ENCODE results near the gene ZDHHC19.
"Not testable (repeated sequence)": the region's sequence is repeated elsewhere in the genome, so short reads cannot be mapped to it uniquely, and the experiment has no call there.

ZDHHC19 gene

DNA sequence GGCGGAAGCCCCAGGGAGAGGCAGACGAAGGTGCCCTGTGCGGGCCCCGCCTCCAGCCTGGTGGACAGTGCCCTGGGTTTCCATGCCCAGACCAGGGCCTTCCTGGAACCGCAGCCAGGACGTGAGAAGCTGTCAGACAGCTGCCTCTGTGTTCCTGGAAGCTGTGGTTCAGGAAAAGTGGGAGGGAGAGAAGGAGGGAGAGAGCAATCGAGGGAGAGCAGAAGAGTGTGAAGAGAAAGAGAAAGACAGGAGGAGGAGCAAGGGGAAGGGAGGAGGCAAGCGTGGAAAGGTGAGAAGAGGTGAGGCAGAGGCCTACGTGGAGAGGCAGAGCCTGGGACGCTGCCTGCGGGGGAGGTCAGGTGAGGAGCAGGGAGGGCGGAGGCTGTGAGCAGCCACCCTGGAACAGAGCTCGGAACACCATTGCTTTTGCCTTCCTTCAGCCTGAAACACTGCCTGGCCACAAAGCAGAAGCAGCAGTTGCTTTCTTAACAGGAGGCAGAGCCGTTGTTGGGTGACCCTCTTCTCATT, 18.6 kb downstream of the ZDHHC19 start:
- H3K27ac ChIP-seq, result no peak overlapping the region

DNA sequence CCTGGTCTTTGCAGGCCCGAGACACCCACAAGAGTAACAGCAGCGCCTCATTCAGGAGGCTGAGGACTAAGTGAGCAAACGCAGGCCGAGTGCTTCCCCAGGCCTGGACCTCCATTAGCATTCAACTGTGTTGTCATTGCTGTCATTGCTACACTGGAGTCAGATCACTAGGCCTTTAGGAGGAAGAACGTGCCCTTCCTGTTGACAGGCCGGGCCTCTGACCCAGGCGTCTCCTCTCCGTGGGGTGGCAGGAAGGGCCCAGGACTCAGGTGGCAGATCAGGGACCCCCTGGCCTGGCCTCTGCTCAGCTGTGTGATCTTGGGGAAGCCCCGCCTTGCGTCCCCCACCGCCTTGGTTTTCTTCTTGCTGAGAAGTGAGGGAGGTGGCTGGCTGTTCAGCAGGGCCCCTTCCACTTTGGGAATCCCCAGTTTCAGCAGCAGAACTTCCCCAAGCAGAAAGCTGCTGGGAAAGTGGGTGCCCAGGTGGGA, 19.1 kb downstream of the ZDHHC19 start:
- TF ChIP-seq ZFX (IDR thresholded peaks at IDR 0.05; ENCODE audit: borderline replicate concordance), result no peak
- TF ChIP-seq, protein P1, sequence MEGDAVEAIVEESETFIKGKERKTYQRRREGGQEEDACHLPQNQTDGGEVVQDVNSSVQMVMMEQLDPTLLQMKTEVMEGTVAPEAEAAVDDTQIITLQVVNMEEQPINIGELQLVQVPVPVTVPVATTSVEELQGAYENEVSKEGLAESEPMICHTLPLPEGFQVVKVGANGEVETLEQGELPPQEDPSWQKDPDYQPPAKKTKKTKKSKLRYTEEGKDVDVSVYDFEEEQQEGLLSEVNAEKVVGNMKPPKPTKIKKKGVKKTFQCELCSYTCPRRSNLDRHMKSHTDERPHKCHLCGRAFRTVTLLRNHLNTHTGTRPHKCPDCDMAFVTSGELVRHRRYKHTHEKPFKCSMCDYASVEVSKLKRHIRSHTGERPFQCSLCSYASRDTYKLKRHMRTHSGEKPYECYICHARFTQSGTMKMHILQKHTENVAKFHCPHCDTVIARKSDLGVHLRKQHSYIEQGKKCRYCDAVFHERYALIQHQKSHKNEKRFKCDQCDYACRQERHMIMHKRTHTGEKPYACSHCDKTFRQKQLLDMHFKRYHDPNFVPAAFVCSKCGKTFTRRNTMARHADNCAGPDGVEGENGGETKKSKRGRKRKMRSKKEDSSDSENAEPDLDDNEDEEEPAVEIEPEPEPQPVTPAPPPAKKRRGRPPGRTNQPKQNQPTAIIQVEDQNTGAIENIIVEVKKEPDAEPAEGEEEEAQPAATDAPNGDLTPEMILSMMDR (IDR thresholded peaks at IDR 0.05), result no peak
- no peak overlapping the region for H3K27ac ChIP-seq

More for the DNA sequence above, 18.6 kb downstream of the ZDHHC19 start:
- TF ChIP-seq ZFX (IDR thresholded peaks at IDR 0.05; ENCODE audit: borderline replicate concordance), result no peak
- TF ChIP-seq, protein P1 (IDR thresholded peaks at IDR 0.05), result no peak

DNA sequence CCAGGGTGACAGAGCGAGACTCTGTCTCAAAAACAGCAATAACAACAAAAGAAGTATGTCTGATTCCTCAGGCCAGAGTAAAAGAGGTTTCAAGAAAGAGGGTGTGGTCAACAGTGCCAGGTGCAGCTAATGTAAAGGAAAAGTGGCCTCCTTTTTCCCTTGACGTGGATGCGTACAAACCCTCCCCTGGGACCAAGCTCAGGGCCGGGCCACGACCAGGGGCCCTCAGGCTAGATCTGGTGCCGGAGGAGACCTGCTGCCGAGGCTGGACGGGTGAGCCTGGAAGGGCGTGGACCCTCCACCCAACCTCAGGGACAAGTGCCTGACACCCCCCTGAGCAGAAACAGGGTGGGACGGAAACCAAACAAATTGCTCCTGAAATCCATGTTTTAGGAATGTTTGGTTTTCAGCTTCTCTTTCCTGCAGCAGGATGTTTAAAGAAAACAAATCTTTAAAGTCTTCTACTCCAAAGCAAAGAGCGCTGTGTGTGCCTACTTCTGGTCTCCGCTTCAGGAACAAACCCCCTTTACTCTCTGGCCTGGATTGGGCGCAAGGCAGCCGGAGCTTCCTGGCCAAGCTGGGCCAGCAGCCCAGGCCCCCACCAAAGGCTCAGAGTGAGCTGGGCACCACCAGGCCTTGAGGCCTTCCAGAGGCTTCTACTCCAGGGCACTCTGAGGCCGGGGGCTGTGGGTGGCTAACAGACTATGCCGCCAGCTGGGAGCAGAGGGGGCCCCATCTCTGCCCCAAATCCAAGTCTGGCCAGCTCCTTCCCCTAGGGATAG, 21.4 kb downstream of the ZDHHC19 start:
- no peak overlapping the region for H3K27ac ChIP-seq
- TF ChIP-seq ZFX (IDR thresholded peaks at IDR 0.05; ENCODE audit: borderline replicate concordance), result no peak
- TF ChIP-seq, protein P1 (IDR thresholded peaks at IDR 0.05), result no peak

DNA sequence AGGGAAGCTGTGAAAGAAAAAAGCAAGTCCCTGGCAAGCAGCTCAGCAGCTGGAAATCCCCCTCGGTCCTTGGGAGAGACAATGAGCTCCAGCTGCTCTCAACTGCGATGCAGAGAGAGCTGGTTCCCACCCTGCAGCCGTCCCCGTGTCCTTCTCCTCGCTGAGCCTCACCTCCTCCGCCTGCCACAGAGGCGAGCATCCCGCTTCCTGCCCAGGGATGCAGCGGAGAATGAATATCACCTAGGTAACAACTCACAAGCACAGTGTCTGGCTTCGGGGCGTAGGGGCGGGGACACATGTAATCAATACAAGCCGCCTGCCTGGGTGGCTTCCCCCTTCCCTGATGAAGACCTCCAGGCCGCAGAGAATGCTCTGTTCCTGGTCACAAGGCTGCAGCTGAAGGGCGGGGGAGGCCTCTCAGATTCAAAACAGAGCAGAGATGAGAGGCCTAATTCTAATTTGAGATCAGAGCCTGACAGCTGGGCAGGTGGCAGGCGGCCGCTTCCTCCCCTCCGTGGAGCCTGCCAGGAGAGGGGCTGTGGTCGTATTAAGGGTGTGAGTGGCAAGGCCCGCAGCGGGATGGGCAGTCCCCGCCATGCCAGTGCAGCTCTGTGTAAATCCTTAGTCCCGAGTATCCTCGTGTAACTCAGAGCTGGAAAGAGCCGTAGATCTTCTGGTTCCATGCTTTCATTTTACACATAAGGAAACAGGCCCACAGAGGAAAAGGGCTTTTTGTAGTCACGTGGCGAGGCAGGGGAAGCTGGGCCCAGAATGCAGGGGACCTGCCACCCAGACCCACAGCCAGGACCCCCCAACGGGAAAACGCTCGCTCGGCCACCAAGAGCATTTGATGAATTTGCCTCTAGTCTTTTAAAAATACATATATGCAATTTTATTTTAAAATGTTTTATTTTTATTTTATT, 24.3 kb downstream of the ZDHHC19 start:
- TF ChIP-seq, protein P1 (IDR thresholded peaks at IDR 0.05), result no peak
- no peak for TF ChIP-seq ZFX (IDR thresholded peaks at IDR 0.05; ENCODE audit: borderline replicate concordance)
- H3K27ac ChIP-seq, result no peak overlapping the region

DNA sequence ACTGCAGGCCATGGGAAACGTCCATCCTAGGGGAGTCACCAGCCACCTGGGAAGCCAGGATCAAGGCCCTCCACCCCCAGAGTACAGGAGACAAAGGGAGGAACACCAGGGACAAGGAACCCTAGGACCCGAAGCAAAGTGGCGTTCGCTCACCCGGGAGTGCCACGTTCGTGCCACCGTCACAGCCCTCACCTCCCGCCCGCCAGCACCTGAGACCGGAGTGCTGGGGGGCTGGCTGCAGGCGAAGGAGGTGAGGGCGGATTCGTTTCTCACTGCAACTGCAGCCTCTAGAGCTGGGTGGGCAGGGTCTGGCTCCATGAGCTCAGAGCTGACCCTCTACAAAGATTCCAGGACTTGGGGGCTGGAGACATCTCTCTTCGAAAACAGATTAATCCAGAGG, 26.3 kb downstream of the ZDHHC19 start:
- no peak overlapping the region for H3K27ac ChIP-seq
- no peak for TF ChIP-seq ZFX (IDR thresholded peaks at IDR 0.05; ENCODE audit: borderline replicate concordance)
- TF ChIP-seq, protein P1 (IDR thresholded peaks at IDR 0.05), result no peak

DNA sequence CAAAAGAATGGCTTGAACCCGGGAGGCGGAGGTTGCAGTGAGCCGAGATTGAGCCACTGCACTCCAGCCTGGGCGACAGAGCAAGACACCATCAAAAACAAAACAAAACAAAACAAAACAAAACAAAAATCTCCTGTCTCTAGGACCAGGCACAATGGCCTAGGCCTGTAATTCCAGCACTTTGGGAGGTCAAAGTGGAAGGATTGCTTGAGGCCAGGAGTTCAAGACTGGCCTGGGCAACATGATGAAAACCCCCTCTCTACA, 27.1 kb downstream of the ZDHHC19 start:
- H3K27ac ChIP-seq, result not testable (repeated sequence)

DNA sequence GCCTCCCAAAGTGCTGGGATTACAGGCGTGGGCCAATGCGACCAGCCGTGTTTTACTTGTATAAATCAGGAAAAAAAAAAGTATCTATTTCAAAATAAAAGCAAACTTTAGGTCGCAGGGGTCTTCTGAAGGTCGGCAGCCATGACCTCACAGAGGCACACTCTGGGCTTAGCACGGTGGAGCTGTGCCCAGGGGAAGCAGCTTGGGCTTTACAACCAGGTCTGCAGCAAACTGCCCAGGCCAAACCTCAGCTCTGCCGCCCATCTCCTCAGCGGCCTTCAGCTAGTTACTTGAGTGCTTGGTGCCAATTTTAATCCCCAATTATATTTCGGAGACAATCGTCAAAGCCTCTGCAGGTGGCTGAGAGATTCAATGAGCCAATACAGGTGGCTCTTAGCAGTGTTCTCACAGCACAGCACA, 30.1 kb downstream of the ZDHHC19 start:
- TF ChIP-seq ZFX (IDR thresholded peaks at IDR 0.05; ENCODE audit: borderline replicate concordance), result no peak
- TF ChIP-seq, protein P1 (IDR thresholded peaks at IDR 0.05), result no peak
- no peak overlapping the region for H3K27ac ChIP-seq
